AG04450 (cell line): ENCODE data around the gene LRP8. TPM values are rescaled to one million over a fixed set of nuclear protein-coding genes. Genes with fewer than 3 reads are reported as not detected.
"Not testable (repeated sequence)": the region's sequence is repeated elsewhere in the genome, so short reads cannot be mapped to it uniquely, and the experiment has no call there.

ENCODE experiments used
- CTCF ChIA-PET: fragments of 300-600, 350-600 bp; formaldehyde crosslinking; extraction: SDS; loops from one replicate; lab custom pipeline; 2022; ENCODE audit warnings: antibody characterized with exemption, inconsistent platforms; lab: Charles Lee
- POLR2A ChIA-PET: fragments of 350-600 bp; formaldehyde crosslinking; extraction: SDS; loops from one replicate; lab custom pipeline; 2021; ENCODE audit warnings: antibody characterized with exemption, inconsistent platforms; lab: Yijun Ruan, JAX
- DNase-seq: peaks from one replicate; pipeline ENCODE4 v3.0.0-alpha.2; 2011; ENCODE audit warnings: low read depth, low spot score
- H3K27ac ChIP-seq: one replicate; pipeline ENCODE4 v1.5.1; 2012; ENCODE audit warnings: low read depth, low read length, control low read depth
- H3K27me3 ChIP-seq: one replicate; pipeline ENCODE4 v1.6.0; 2012; ENCODE audit warnings: low read length; ENCODE audit not compliant: control insufficient read depth, insufficient read depth
- H3K4me3 ChIP-seq: 2 replicates; pipeline ENCODE4 v1.5.1; 2011; ENCODE audit warnings: mild to moderate bottlenecking, low read depth, low read length, control low read depth
- H3K9me3 ChIP-seq: 2 replicates; pipeline ENCODE4 v1.5.1; 2012; ENCODE audit warnings: low read length; ENCODE audit not compliant: control insufficient read depth, insufficient read depth
- polyA plus RNA-seq: library from polyadenylated mRNA; depleted of rRNA; stranded (reverse); fragments of >200 nt; gene quantifications from 2 replicates; pipeline ENCODE4 v1.2.3, GENCODE V29; 2011
- TF ChIP-seq, protein P1 (sequence below): IDR thresholded peaks from 2 replicates; pipeline ENCODE4 v1.5.1; 2011; ENCODE audit warnings: low read depth, low read length, control low read depth, inconsistent platforms

The LRP8 gene
- polyA plus RNA-seq, 1 experiment: 5.0 TPM

GRCh38 chr1:53285969-53286760 is 41.7 kb downstream of the LRP8 start:
- no peak overlapping the region for H3K4me3 ChIP-seq
- CTCF ChIA-PET: interaction anchor here (0.5 to 4.8 kb wide), 2 partner anchors 8 to 88 kb away, joined by 3 to 34 read pairs; no protein-coding TSS in a partner anchor
- H3K9me3 ChIP-seq: no peaks in the 10 kb centered on the region
- H3K27me3 ChIP-seq: no peaks in the 10 kb centered on the region
- H3K27ac ChIP-seq: no peak overlapping the region
- no peak for DNase-seq
- POLR2A ChIA-PET: no interaction called here
- TF ChIP-seq, protein P1, sequence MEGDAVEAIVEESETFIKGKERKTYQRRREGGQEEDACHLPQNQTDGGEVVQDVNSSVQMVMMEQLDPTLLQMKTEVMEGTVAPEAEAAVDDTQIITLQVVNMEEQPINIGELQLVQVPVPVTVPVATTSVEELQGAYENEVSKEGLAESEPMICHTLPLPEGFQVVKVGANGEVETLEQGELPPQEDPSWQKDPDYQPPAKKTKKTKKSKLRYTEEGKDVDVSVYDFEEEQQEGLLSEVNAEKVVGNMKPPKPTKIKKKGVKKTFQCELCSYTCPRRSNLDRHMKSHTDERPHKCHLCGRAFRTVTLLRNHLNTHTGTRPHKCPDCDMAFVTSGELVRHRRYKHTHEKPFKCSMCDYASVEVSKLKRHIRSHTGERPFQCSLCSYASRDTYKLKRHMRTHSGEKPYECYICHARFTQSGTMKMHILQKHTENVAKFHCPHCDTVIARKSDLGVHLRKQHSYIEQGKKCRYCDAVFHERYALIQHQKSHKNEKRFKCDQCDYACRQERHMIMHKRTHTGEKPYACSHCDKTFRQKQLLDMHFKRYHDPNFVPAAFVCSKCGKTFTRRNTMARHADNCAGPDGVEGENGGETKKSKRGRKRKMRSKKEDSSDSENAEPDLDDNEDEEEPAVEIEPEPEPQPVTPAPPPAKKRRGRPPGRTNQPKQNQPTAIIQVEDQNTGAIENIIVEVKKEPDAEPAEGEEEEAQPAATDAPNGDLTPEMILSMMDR: no peak

GRCh38 chr1:53285546-53285945 is 42.3 kb downstream of the LRP8 start:
- TF ChIP-seq, protein P1: no peak
- no peaks in the 10 kb centered on the region for H3K27me3 ChIP-seq
- no peak overlapping the region for H3K27ac ChIP-seq
- CTCF ChIA-PET: interaction anchor here (4.8 kb wide), 1 partner anchor 7 kb away, joined by 34 read pairs; no protein-coding TSS in a partner anchor
- POLR2A ChIA-PET: no interaction called here
- no peak overlapping the region for H3K4me3 ChIP-seq
- H3K9me3 ChIP-seq: no peaks in the 10 kb centered on the region
- DNase-seq: no peak

GRCh38 chr1:53284224-53285020 is 43.4 kb downstream of the LRP8 start:
- Histone ChIP-seq H3K4me3 (no peak overlapping the region), H3K27me3 (no peaks in the 10 kb centered on the region), H3K27ac (no peak overlapping the region), H3K9me3 (no peaks in the 10 kb centered on the region)
- TF ChIP-seq, protein P1: no peak
- CTCF ChIA-PET: no interaction called here
- POLR2A ChIA-PET: no interaction called here
- no peak for DNase-seq

DNA sequence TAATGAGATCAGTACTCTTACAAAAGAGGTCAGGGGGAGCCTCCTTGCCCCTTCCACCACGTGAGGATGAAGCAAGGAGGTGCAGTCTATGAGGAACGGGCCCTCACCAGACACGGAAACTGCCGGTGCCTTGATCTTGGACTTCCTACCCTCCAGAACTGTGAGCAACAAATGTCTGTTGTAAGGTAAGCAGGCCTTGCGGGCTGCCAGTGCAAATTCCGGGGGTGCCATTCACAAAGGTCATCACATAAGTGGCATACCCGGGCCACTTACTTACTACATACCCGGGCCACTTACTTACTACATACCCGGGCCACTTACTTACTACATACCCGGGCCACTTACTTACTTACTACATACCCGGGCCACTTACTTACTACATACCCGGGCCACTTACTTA is 44.7 kb downstream of the LRP8 start:
- DNase-seq, CTCF ChIA-PET, POLR2A ChIA-PET, H3K9me3 ChIP-seq, H3K27ac ChIP-seq, H3K27me3 ChIP-seq, H3K4me3 ChIP-seq: not testable (repeated sequence)

DNA sequence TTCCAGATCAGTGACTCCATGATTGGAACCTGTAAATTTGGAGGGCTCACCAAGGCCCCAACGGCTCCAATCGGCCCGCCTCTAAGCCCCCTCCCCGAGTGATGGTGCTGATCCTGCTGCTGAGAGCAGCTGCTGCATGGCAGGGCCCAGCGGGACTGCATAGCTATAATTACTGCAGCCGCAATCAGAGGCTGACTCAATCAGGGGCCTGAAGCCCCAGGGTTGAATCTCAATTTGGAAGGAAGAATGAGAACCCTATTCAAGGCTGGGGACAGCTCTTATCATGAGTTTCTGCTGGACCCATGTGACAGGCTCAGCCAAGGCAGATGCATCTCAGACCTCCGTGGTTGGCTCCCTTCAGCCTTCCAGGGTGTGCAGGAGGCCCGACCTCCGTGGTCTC is 46.7 kb downstream of the LRP8 start:
- H3K9me3 ChIP-seq: no peaks in the 10 kb centered on the region
- no peaks in the 10 kb centered on the region for H3K27me3 ChIP-seq
- no peak overlapping the region for H3K4me3 ChIP-seq
- ChIA-PET POLR2A (no interaction called here), CTCF (interaction anchor here (4.7 kb wide), 1 partner anchor 112 kb away, joined by 127 read pairs; no protein-coding TSS in a partner anchor)
- no peak for DNase-seq
- H3K27ac ChIP-seq: no peak overlapping the region
- TF ChIP-seq, protein P1: no peak
